NCI-H460 (cell line): ENCODE data around the gene CEACAM6. TPM values are rescaled to one million over a fixed set of nuclear protein-coding genes. Genes with fewer than 3 reads are reported as not detected.
"Not testable (repeated sequence)": the region's sequence is repeated elsewhere in the genome, so short reads cannot be mapped to it uniquely, and the experiment has no call there.

Source experiments
- DNase-seq: peaks from one replicate; pipeline ENCODE4 v3.0.0-alpha.2; 2016; ENCODE audit warnings: low read depth; ENCODE audit errors: extremely low read depth
- total RNA-seq: library from RNA; depleted of rRNA; stranded (reverse); fragments of >200 nt; shearing (Covaris generic); gene quantifications from 2 replicates; pipeline ENCODE4 v1.2.3, GENCODE V29; 2014

CEACAM6 gene
- total RNA-seq, 1 experiment from 2014 or later, result not detected

- DNase-seq, result peak; percentile 32
These were observed 8.6 kb upstream of the CEACAM6 start for GRCh38 chr19:41746593-41747227.

- DNase-seq, result no peak
These were observed 7.3 kb upstream of the CEACAM6 start for GRCh38 chr19:41748012-41748411.

DNA sequence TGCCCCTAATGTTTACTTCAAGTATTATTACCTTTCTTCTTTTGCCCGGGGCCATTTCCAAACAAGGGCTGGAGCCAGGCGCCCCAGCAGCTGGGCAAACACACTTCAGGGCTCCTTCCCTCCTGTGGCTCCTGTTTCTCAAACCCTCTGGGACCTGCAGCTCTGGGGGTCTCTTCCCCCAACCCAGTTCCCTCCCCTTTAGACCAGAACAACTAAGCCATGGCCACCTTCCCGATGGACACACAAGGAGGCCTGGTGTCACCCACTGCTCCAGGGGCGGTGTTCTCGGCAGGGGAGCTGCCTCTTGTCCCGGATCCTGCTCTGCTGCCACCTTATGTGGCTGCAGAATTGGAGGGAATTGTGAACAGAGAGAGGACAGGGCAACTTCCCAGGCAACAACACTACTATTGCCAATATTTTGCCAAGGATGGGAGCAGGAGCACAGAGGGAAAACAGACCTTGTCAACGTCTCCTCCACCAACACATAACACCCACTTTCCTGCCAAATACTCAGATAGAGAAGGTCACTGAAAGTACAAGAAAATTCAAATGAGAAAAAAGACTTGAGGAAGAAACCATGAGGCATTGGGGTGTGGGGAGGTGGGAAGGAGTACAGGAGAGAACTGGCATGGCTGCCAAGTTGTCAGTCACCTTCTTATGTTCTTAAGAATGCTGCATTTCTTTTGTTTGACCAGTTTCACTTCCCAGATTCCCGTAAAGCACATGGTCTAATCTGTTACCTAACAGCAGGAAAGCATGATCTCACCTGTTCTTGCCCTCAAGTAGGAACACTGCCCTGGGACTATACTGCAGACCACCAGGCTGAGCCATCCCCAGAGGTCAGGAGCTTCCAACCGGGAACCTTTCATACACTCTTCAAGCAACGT lies 4.8 kb upstream of the CEACAM6 start:
- not testable (repeated sequence) for DNase-seq

DNA sequence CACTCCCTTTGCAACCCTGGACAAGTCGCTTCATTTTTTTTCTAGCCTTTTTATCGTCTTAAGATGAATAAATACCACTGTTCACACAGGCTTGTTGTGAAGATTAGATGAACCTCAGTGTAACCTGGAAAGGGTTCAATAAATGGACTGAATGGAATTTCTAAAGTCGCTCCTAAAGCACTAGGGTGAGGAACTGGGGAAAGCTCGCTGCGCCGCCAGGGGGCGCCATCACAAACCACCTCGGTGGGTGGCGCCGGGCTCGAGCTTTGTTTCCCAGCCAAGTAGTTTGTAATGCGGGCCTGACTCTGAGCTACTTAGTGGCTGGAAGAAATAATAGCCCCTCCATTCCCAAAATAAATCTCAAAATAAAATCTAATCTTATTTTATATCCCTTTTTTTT lies 2.2 kb upstream of the CEACAM6 start:
- DNase-seq, result peak; percentile 14

- DNase-seq, result peak; percentile 32
These were observed 1.3 kb upstream of the CEACAM6 start for GRCh38 chr19:41753936-41754529.

DNA sequence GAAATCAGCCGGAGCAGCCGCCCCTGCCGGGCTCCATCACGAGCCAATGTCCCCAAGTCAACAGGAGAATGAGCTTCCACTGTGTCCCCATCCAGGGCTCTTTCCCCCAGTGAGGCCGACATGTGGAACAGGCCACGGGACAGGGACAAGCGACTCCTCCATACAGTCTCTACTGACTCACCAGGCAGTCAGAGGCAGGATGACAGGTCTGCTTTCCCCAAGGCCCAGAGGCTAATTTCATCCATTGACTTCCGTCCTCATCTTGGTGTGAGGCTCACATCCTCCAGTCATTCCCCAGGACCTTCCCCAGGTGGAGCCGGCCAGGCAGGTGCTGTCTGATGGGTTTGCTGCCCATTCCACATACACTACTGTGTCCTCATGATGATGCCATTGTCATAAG lies 3.5 kb downstream of the CEACAM6 start:
- no peak for DNase-seq

DNA sequence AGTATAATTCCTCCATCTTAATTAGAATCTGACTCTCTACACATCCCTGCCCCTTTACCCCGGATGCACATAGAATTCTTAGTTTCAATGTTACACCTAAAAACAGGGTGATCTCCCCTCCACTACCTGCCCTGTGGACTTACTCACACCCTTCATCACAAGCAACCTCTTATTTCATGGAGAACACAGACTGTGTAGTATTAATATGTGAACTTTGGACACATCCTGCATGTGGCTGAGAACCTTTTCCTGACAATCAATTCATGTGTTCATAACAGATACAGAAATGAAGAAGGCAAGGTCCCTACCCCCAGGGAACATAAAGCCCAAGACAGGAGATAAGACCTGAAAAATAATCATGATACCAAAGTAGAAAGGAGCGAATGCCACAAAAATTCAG lies 11.8 kb downstream of the CEACAM6 start:
- DNase-seq, result no peak

DNA sequence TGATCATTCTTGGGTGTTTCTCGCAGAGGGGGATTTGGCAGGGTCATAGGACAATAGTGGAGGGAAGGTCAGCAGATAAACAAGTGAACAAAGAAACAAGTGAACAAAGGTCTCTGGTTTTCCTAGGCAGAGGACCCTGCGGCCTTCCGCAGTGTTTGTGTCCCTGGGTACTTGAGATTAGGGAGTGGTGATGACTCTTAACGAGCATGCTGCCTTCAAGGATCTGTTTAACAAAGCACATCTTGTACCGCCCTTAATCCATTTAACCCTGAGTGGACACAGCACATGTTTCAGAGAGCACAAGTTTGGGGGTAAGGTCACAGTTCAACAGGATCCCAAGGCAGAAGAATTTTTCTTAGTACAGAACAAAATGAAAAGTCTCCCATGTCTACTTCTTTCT lies 12.8 kb downstream of the CEACAM6 start:
- not testable (repeated sequence) for DNase-seq

DNA sequence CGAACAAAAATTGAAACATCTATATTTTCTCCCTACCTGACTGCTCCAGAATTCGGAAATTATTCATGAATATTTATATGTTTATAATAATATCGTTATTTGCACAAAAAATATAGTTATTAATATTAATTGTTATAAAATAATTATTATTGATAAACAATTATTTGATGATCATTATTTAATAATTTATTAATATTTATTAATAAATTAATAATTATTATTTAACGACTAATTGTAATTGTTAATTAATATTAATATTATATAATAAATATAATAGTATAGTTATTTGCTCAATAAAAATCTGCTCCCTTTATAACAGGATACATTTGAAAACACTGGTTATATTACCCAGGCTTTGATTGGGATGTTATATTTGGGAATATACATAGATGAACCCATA lies 14.3 kb downstream of the CEACAM6 start:
- DNase-seq, result no peak

- DNase-seq, result no peak
These were observed 16.1 kb downstream of the CEACAM6 start for GRCh38 chr19:41771410-41771809.

- no peak for DNase-seq
These were observed 19.2 kb downstream of the CEACAM6 start for GRCh38 chr19:41774515-41774980.

GRCh38 chr19:41776700-41777099 lies 21.4 kb downstream of the CEACAM6 start:
- DNase-seq, result no peak

- DNase-seq, result no peak
These were observed 28.3 kb downstream of the CEACAM6 start for GRCh38 chr19:41783612-41784011.

GRCh38 chr19:41784312-41784711 lies 29.0 kb downstream of the CEACAM6 start:
- DNase-seq, result no peak

- no peak for DNase-seq
These were observed 29.4 kb downstream of the CEACAM6 start for GRCh38 chr19:41784743-41785142.

DNA sequence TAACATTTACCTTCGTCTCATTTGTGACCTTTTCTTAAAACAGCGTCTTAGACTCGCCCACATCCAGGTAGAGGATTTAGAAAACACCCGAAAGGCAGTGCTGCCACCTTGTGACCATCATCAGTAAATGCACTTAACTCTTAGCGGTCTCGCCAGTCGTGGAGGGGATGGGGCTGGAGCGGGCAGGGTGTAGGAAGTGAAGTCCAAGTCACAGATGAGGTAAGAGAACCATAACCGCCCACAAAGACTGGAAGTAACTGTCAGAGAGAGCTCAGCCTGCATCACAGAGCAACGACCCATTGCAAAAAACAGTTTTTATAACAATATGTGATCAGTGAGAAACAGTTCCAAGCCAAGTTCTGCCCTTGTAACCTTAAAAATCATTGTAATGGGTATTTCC lies 30.3 kb downstream of the CEACAM6 start:
- DNase-seq, result peak; percentile 48

DNA sequence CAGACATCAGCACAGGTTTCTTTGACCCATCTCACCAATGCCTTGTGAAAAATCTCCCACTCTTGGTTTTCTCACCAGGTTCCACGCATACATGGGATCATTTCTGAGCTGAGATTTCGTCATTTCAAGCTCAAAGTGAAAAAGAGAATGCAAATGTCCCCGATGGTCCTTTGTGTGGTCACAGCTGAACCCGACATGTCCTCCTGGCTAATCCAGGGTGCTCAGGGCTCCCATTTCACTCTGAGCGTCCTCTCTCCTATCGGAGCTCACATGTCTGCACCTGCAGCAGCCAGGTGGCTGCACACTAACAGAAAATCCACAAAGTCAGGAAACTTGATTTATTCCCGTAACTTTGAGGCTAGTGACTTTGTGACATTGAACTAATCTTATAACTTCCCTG lies 31.7 kb downstream of the CEACAM6 start:
- DNase-seq, result no peak

- not testable (repeated sequence) for DNase-seq
These were observed 33.2 kb downstream of the CEACAM6 start for GRCh38 chr19:41788518-41788917.

- not testable (repeated sequence) for DNase-seq
These were observed 33.7 kb downstream of the CEACAM6 start for GRCh38 chr19:41789053-41789452.

GRCh38 chr19:41792513-41793413 lies 37.4 kb downstream of the CEACAM6 start:
- DNase-seq, result peak; percentile 4

- no peak for DNase-seq
These were observed 38.0 kb downstream of the CEACAM6 start for GRCh38 chr19:41793414-41793727.
